Esophagus squamous epithelium (tissue), 4 donors: ENCODE results near the gene ZNF275.

Experiments
- POLR2A ChIP-seq, 4 donors: fragments of 450-650 bp; IDR thresholded peaks; one replicate each; pipeline ENCODE4 v1.6.1; 2017; ENCODE audit warnings: antibody characterized with exemption in 4 of 4, mild to moderate bottlenecking in 4 of 4, moderate library complexity in 3 of 4
- TF ChIP-seq, protein P1 (sequence below), 6 experiments: fragments of 450-650 bp in 4 of 6; fragments of 200-600 bp in 2 of 6; sonication (generic) in 2 of 6; IDR thresholded peaks; one replicate each; pipeline ENCODE4 v1.5.1; 2016 to 2019; ENCODE audit warnings: antibody characterized with exemption in 6 of 6, mild to moderate bottlenecking in 4 of 6, moderate library complexity in 4 of 6

- no peak for TF ChIP-seq POLR2A (IDR thresholded peaks at IDR 0.05)
- TF ChIP-seq, protein P1, sequence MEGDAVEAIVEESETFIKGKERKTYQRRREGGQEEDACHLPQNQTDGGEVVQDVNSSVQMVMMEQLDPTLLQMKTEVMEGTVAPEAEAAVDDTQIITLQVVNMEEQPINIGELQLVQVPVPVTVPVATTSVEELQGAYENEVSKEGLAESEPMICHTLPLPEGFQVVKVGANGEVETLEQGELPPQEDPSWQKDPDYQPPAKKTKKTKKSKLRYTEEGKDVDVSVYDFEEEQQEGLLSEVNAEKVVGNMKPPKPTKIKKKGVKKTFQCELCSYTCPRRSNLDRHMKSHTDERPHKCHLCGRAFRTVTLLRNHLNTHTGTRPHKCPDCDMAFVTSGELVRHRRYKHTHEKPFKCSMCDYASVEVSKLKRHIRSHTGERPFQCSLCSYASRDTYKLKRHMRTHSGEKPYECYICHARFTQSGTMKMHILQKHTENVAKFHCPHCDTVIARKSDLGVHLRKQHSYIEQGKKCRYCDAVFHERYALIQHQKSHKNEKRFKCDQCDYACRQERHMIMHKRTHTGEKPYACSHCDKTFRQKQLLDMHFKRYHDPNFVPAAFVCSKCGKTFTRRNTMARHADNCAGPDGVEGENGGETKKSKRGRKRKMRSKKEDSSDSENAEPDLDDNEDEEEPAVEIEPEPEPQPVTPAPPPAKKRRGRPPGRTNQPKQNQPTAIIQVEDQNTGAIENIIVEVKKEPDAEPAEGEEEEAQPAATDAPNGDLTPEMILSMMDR (IDR thresholded peaks at IDR 0.05), result no peak
These were observed 13.6 kb downstream of the ZNF275 start for GRCh38 chrX:153347530-153347929.
